Measurements from ENCODE around the gene SLC6A3. TPM values are rescaled to one million over a fixed set of nuclear protein-coding genes. Genes with fewer than 3 reads are reported as not detected.

The SLC6A3 gene
- total RNA-seq, 2 donors from 2014 or later, result 0.18 TPM; not detected in 1

DNA sequence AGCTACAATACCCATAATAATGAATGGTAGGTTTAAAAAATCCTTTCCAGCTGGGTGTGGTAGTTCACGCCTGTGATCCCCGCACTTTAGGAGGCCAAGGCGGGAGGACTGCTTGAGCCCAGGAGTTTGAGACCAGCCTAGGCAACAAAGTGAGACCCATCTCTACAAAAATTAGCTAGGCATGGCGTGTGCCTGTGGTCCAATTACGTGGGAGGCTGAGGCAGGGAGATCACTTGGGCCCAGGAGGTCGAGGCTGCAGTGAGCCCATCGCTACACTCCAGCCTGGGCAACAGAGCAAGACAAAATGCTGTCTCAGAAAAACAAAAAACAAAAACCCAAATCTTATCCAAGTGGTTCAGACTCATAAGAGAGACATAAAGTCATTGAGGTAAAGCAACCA lies 33.8 kb upstream of the SLC6A3 start:
- no peak for DNase-seq
- WGBS, 2 experiments (ENCODE audit: insufficient coverage in 1 of 2, insufficient read length in 1 of 2), result 92 to 94% methylated on average over 6 to 7 of the region's 7 CpGs
- Mint-ChIP-seq H3K9me3 (no peaks in the 10 kb centered on the region), H3K27me3 (ENCODE audit: insufficient read depth) (no peaks in the 10 kb centered on the region), H3K4me1 (no peaks in the 10 kb centered on the region), H3K4me3 (no peak overlapping the region), H3K27ac (no peak overlapping the region), H3K36me3 (ENCODE audit: low read depth) (peaks cover 45% of the 10 kb centered on the region)
- Histone ChIP-seq H3K27me3 (ENCODE audit: control insufficient read depth, insufficient read depth, low read length, poor library complexity, severe bottlenecking) (no peaks in the 10 kb centered on the region), H3K27ac (ENCODE audit: low read depth, low read length) (no peak overlapping the region), H3K9me3 (ENCODE audit: control insufficient read depth, low read length) (no peaks in the 10 kb centered on the region), H3K36me3 (ENCODE audit: control insufficient read depth, insufficient read depth, low read length) (peaks cover 32% of the 10 kb centered on the region), H3K9ac (ENCODE audit: extremely low read depth, low read length, poor library complexity, severe bottlenecking) (no peak overlapping the region), H3K4me1 (ENCODE audit: control insufficient read depth, insufficient read depth, low read length) (no peaks in the 10 kb centered on the region), H3K4me3 (ENCODE audit: low read length) (no peak overlapping the region)
- TF ChIP-seq, protein P1, sequence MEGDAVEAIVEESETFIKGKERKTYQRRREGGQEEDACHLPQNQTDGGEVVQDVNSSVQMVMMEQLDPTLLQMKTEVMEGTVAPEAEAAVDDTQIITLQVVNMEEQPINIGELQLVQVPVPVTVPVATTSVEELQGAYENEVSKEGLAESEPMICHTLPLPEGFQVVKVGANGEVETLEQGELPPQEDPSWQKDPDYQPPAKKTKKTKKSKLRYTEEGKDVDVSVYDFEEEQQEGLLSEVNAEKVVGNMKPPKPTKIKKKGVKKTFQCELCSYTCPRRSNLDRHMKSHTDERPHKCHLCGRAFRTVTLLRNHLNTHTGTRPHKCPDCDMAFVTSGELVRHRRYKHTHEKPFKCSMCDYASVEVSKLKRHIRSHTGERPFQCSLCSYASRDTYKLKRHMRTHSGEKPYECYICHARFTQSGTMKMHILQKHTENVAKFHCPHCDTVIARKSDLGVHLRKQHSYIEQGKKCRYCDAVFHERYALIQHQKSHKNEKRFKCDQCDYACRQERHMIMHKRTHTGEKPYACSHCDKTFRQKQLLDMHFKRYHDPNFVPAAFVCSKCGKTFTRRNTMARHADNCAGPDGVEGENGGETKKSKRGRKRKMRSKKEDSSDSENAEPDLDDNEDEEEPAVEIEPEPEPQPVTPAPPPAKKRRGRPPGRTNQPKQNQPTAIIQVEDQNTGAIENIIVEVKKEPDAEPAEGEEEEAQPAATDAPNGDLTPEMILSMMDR (conservative IDR thresholded peaks at IDR 0.05), result no peak

DNA sequence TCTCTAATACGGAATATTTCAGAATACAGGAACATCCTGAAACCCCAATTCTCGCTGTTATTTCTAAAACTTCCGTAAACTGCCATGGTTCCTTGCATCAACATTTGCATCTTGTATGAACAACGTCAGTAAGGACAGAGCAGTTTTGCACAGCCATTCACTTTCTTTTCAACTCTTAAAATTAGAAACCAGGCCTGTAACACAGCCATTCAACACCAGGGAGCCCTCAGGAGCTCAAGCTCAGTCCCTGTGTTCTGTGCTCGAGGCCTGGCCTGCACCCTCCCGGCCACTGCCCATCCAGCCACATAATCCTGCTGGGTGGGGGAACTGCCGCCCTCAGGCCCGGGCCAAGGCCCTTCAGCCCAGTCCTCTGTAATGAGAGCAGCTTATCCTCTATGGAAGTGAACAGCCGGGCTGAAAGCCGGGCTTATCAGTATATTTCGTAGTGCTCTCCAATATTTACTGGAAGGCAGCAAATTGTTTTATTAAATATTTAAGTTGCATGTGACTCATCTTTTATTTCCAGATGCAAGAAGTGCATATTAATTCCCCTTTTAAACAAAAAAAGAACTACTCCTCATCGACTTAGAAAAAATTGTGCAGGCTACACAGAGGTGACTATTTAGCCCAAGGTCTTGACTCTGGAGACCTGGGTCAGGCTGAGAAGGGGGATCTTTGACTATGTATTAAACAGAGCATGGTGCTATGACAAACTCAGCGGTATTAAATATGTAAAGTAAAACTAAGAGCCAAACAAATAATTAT lies 33.2 kb upstream of the SLC6A3 start:
- Mint-ChIP-seq H3K4me1 (no peaks in the 10 kb centered on the region), H3K27me3 (ENCODE audit: insufficient read depth) (no peaks in the 10 kb centered on the region), H3K27ac (no peak overlapping the region), H3K9me3 (no peaks in the 10 kb centered on the region), H3K36me3 (ENCODE audit: low read depth) (peaks cover 46% of the 10 kb centered on the region), H3K4me3 (no peak overlapping the region)
- no peaks in the 10 kb centered on the region for H3K4me1 ChIP-seq (ENCODE audit: control insufficient read depth, insufficient read depth, low read length)
- no peak overlapping the region for H3K9ac ChIP-seq (ENCODE audit: extremely low read depth, low read length, poor library complexity, severe bottlenecking)
- H3K36me3 ChIP-seq (ENCODE audit: control insufficient read depth, insufficient read depth, low read length), result peaks cover 32% of the 10 kb centered on the region
- H3K4me3 ChIP-seq (ENCODE audit: low read length), result no peak overlapping the region
- H3K27me3 ChIP-seq (ENCODE audit: control insufficient read depth, insufficient read depth, low read length, poor library complexity, severe bottlenecking), result no peaks in the 10 kb centered on the region
- no peak overlapping the region for H3K27ac ChIP-seq (ENCODE audit: low read depth, low read length)
- no peaks in the 10 kb centered on the region for H3K9me3 ChIP-seq (ENCODE audit: control insufficient read depth, low read length)
- WGBS, 2 experiments (ENCODE audit: insufficient coverage in 1 of 2, insufficient read length in 1 of 2), result 95% methylated on average over 4 to 13 of the region's 13 CpGs
- no peak for DNase-seq
- TF ChIP-seq, protein P1 (conservative IDR thresholded peaks at IDR 0.05), result no peak

DNA sequence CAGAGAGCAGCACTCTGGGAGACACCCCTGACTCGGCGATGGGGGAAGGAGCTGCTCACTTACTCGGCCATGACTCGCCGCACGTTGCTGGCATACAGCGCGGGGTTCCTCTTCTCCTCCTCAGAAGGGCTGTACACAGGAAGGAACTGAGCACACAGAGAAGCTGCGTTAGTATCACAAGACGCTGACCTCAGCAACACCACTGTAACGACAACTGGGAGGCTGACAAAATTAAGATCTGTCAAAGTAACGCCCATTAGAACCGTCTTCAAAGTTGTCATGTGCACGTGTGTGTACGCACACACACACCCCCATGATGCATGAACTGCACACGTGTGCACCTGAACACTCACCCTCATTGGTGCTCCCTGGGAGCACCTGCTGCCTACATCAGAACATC lies 32.1 kb upstream of the SLC6A3 start:
- no peaks in the 10 kb centered on the region for H3K4me1 ChIP-seq (ENCODE audit: control insufficient read depth, insufficient read depth, low read length)
- Mint-ChIP-seq H3K27me3 (ENCODE audit: insufficient read depth) (no peaks in the 10 kb centered on the region), H3K4me3 (no peak overlapping the region), H3K4me1 (no peaks in the 10 kb centered on the region), H3K9me3 (no peaks in the 10 kb centered on the region), H3K36me3 (ENCODE audit: low read depth) (peaks cover 52% of the 10 kb centered on the region), H3K27ac (no peak overlapping the region)
- H3K27me3 ChIP-seq (ENCODE audit: control insufficient read depth, insufficient read depth, low read length, poor library complexity, severe bottlenecking), result no peaks in the 10 kb centered on the region
- no peak overlapping the region for H3K9ac ChIP-seq (ENCODE audit: extremely low read depth, low read length, poor library complexity, severe bottlenecking)
- 95 to 97% methylated on average over 15 to 16 of the region's 16 CpGs for WGBS, 2 experiments (ENCODE audit: insufficient coverage in 1 of 2, insufficient read length in 1 of 2)
- no peak overlapping the region for H3K27ac ChIP-seq (ENCODE audit: low read depth, low read length)
- no peak overlapping the region for H3K4me3 ChIP-seq (ENCODE audit: low read length)
- DNase-seq, result no peak
- H3K36me3 ChIP-seq (ENCODE audit: control insufficient read depth, insufficient read depth, low read length), result peaks cover 41% of the 10 kb centered on the region
- H3K9me3 ChIP-seq (ENCODE audit: control insufficient read depth, low read length), result no peaks in the 10 kb centered on the region
- TF ChIP-seq, protein P1 (conservative IDR thresholded peaks at IDR 0.05), result no peak
